Melanocyte of skin (primary cell): ENCODE measurements around the gene SERPING1. TPM values are rescaled to one million over a fixed set of nuclear protein-coding genes. Genes with fewer than 3 reads are reported as not detected.

Experiments used
- small RNA-seq, 2 donors: library from RNA; depleted of rRNA; stranded (forward); fragments of <200 nt; gene quantifications; one replicate each; pipeline ENCODE3, GENCODE V24; 2012
- total RNA-seq, 2 donors: library from RNA; depleted of rRNA; stranded (reverse); fragments of >200 nt; gene quantifications; 2 replicates each; pipeline ENCODE4 v1.2.3, GENCODE V29; 2012

SERPING1 gene
- 1 to 10 TPM; 8.3 to 8.9 TPM for total RNA-seq

GRCh38 chr11:57597461-57597915 is at the start of gene SERPING1:
SERPING1 (plus strand) TSS chr11:57597685; CDS start chr11:57598271, 586 bp downstream.

GRCh38 chr11:57567515-57568329 is 29.8 kb upstream of the SERPING1 start, which contains the start of gene UBE2L6:
UBE2L6 (minus strand) TSS chr11:57567672; CDS start chr11:57567611, 61 bp downstream.

GRCh38 chr11:57649826-57650738 is 52.6 kb downstream of the SERPING1 start, which contains the start of gene YPEL4:
YPEL4 (minus strand) TSS chr11:57649912; CDS start chr11:57647107, 2,805 bp downstream.

GRCh38 chr11:57657194-57658022 is 59.9 kb downstream of the SERPING1 start, which contains the start of gene CLP1:
CLP1 (plus strand) TSS chr11:57657762; CDS start chr11:57659477, 1,715 bp downstream.

Small RNA genes lying within 50 kb of the gene (small RNA-seq; reads per million reads assigned to genes)
- gene MIR130A: 3,287 to 5,120 reads per million in 2 donors

Other genes starting within 250 kb of the SERPING1 start
- not detected for gene PRG3, start 216.5 kb upstream of the SERPING1 start, total RNA-seq
- under 1 TPM; under 0.01 to 0.69 TPM for gene PRG2, start 207.0 kb upstream of the SERPING1 start, total RNA-seq
- 100 to 1,000 TPM; 319 to 645 TPM for gene SLC43A3, start 170.6 kb upstream of the SERPING1 start, total RNA-seq
- gene RTN4RL2, start 137.2 kb upstream of the SERPING1 start, total RNA-seq: under 1 TPM; under 0.01 to 0.67 TPM
- 10 to 100 TPM in 1 of 2 donors, 1 to 10 TPM in 1; 5.2 to 17.0 TPM for gene SLC43A1, start 82.0 kb upstream of the SERPING1 start, total RNA-seq
- gene TIMM10, start 66.9 kb upstream of the SERPING1 start, total RNA-seq: 10 to 100 TPM; 19.6 to 72.9 TPM
- gene SMTNL1, start 60.1 kb upstream of the SERPING1 start, total RNA-seq: not detected
- 100 to 1,000 TPM; 169 to 295 TPM for gene UBE2L6, start 30.0 kb upstream of the SERPING1 start, total RNA-seq
- 1 to 10 TPM in 1 of 2 donors, under 1 TPM in 1; 0.33 to 1.4 TPM for gene YPEL4, start 52.2 kb downstream of the SERPING1 start, total RNA-seq
- gene CLP1, start 60.1 kb downstream of the SERPING1 start, total RNA-seq: 10 to 100 TPM; 14.1 to 26.6 TPM
- 10 to 100 TPM; 42.3 to 56.3 TPM for gene ZDHHC5, start 70.4 kb downstream of the SERPING1 start, total RNA-seq
- gene MED19, start 114.5 kb downstream of the SERPING1 start, total RNA-seq: 10 to 100 TPM; 12.7 to 17.3 TPM
- 100 to 1,000 TPM in 1 of 2 donors, 10 to 100 TPM in 1; 91.9 to 141 TPM for gene TMX2, start 114.9 kb downstream of the SERPING1 start, total RNA-seq
- 10 to 100 TPM; 67.6 to 82.2 TPM for gene SELENOH, start 143.8 kb downstream of the SERPING1 start, total RNA-seq
- not detected for gene BTBD18, start 154.1 kb downstream of the SERPING1 start, total RNA-seq
- 100 to 1,000 TPM; 119 to 165 TPM for gene CTNND1, start 164.1 kb downstream of the SERPING1 start, total RNA-seq